Germinal center (tissue), 1 donor: Measurements from ENCODE around the gene AFF4.

Experiments used
- DNase-seq: peaks from one replicate; pipeline ENCODE4 v3.0.0; 2012; ENCODE audit warnings: mixed read lengths, low spot score

Gene AFF4

GRCh38 chr5:132826424-132827082 is 136.9 kb downstream of the AFF4 start:
- no peak for DNase-seq

- no peak for DNase-seq
Observed at GRCh38 chr5:132825834-132826391, 137.5 kb downstream of the AFF4 start.
